ENCODE results near the gene TMEM116. TPM values are rescaled to one million over a fixed set of nuclear protein-coding genes. Genes with fewer than 3 reads are reported as not detected.
"Not testable (repeated sequence)": the region's sequence is repeated elsewhere in the genome, so short reads cannot be mapped to it uniquely, and the experiment has no call there.

Gene TMEM116
- polyA plus RNA-seq, 10 donors: 9.4 to 15.2 (median 11.5) TPM

- DNase-seq: no peak
Measured at GRCh38 chr12:111978545-111978944, 34.4 kb downstream of the TMEM116 start.

DNA sequence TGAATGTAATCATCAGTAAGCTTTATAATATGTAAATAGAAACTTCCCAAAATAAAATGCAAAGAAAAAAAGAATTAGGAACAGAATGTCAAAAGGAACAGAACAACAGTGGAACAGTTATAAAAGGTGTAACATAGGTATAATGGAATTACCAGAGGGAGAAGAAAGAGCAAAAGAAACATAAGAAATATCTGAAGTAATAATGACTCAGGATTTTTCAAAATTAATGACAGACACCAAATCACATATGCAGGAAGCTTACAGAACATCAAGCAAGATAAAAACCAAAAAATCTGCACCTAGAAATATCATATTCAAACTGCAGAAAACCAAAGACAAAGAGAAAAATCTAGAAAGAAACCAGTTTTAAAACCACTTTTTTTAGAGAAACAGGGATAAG is 36.1 kb downstream of the TMEM116 start:
- no peak for DNase-seq

DNA sequence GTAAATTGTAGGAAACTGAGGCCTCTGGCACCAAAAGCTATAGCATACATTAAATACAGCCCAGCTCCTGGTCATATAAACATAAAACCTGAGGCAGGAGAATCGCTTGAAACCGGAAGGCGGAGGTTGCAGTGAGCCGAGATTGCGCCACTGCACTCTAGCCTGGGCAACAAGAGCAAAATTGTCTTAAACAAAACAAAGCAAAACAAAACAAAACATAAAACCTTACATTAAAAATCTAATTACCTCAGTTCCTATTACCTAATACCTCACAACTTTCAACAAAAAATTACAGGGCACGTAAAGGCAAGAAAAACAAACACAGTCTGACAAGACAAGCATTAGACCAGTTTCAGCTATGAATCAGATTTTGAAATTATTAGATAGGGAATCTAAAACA is 36.7 kb downstream of the TMEM116 start:
- no peak for DNase-seq

GRCh38 chr12:111975161-111975931 is 37.6 kb downstream of the TMEM116 start:
- DNase-seq: no peak

DNA sequence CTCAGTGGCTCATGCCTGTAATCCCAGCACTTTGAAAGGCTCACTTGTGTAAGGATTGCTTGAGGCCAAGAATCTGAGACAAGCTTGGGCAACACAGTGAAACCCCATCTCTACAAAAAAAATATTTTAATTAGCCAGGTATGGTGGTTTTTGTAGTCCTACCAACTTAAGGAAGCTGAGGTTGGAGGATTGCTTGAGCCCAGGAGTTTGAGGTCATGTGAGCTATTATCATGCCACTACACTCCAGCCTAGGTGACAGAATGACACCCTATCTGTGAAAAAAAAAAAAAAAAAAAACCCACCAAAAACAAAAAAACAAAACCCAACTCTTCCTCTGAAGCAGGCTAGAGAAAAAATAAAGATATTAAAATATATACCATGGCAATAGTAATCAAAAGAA is 41.2 kb downstream of the TMEM116 start:
- no peak for DNase-seq

GRCh38 chr12:111964935-111965334 is 48.0 kb downstream of the TMEM116 start:
- DNase-seq: no peak

GRCh38 chr12:111959518-111959917 is 53.4 kb downstream of the TMEM116 start:
- DNase-seq: not testable (repeated sequence)

DNA sequence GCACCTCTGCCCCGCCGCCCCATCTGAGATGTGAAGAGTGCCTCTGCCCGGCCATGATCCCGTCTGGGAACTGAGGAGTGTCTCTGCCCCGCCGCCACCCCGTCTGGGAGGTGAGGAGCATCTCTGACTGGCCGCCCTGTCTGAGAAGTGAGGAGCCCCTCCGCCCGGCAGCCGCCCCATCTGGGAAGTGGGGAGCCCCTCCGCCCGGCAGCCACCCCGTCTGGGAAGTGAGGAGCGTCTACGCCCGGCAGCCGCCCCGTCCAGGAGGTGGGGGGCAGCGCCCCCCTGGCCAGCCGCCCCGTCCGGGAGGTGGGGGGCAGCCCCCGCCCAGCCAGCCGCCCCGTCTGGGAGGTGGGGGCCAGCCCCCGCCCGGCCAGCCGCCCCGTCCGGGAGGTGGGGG is 55.7 kb downstream of the TMEM116 start:
- not testable (repeated sequence) for DNase-seq

DNA sequence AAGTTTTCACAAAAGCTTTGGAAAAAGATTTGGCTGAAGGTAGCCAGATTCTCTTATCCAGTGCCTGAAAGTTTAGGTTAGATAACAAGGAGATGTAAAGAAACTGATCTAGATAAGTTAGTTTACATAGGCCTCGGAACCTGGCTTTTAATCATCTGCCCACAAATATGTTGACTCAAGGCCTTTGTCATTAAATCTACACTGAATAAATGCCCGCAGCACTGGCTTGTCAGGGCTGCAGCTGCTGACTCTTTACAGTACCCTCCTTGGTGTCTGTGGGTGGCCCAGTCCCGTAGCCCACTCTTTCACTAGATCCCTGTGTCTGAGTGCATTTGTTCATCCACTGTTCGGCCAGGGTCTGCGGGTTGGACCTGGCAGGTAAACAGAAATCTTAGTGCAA is 58.0 kb downstream of the TMEM116 start:
- no peak for DNase-seq

GRCh38 chr12:111953455-111953854 is 59.5 kb downstream of the TMEM116 start:
- no peak for DNase-seq

DNA sequence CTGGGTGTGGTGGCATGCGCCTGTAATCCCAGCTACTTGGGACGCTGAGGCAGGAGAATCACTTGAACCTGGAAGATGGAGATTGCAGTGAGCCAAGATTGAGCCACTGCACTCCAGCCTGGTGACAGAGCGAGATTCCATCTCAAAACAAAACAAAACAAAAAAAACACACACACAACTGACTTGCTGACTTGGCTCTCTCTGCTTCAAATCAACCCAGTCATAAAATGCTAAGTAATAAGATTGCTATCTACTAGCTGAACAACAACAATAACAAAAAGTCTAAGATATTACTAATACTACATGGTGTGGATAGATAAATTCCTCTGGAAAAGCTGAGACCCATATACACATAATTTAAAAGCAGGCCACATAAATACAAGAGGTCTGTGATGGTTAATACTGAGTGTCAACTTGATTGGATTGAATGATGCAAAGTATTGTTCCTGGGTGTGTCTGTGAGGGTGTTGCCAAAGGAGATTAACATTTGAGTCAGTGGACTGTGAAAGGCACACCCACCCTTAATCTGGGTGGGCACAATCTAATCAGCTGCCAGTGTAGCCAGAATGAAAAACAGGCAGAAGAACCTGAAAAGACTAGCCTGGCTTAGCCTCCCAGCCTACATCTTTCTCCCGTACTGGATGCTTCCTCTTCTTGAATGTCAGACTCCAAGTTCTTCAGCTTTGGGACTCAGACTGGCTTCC is 60.7 kb downstream of the TMEM116 start:
- DNase-seq: not testable (repeated sequence)

DNA sequence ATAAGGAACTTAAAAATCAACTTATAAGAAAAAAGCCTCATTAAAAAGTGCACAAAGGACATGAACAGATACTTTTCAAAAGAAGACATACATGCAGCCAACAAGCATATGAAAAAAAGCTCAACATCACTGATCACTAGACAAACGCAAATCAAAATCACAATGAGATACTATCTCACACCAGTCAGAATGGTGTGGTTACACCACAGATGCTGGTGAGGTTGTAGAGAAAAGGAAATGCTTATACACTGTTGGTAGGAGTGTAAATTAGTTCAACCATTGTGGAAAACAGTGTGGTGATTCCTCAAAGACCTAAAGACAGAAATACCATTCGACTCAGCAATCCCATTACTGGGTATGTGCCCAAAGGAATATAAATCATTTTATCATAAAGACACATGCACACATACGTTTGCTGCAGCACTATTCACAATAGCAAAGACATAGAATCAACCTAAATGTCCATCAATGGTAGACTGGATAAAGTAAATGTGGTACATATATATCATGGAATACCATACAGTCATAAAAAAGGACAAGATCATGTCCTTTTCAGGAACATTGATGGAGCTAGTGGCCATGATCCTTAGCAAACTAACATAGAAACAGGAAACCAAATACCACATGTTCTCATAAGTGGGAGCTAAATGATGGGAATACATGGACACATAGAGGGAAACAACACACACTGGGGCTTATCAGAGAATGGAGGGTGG is 61.8 kb downstream of the TMEM116 start:
- DNase-seq: not testable (repeated sequence)

- DNase-seq: no peak
Measured at GRCh38 chr12:111943929-111944328, 69.0 kb downstream of the TMEM116 start.

GRCh38 chr12:111942557-111942956 is 70.4 kb downstream of the TMEM116 start:
- peak in 1 of 3 donors; percentile 34 for DNase-seq

DNA sequence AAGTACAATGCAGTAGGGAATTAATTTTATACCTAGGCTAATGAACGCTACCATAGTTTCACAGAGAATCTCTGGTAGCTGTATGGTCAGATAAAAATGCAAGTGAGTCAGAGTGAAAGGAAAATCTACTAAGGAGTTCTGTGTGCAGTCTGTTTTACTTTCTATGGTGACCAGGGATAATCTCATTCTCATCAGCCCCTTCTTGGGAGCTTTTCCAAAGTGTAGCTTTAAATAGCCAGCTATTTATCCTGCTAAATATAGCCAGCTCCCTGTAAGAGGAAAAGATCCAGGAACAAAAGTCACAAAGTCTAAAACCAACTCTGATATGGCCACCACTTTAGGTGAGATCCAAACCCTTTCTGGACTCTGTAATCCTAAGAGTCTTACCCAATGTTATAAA is 75.5 kb downstream of the TMEM116 start:
- DNase-seq: peak; percentile 13 to 22 (median 19)

- DNase-seq: no peak
Measured at GRCh38 chr12:111936869-111937268, 76.1 kb downstream of the TMEM116 start.

DNA sequence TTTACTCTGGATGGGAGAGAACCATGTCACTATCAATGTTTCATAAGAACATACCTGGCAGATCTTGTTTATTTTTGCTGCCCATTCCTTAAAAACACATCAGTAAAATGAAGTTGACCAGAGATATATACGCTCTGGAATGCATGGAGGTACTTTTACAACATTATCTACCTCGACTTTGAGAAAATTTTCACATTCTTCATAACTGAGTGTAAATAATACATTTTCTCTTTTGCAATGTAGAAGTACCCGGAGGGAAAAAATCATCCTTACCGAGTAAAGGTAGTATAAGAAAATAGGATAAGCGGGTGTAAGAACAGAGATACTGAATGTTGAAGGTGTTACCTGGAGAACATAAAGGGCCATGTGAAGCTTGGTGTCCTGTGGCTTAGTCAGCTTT is 80.7 kb downstream of the TMEM116 start:
- DNase-seq: no peak

DNA sequence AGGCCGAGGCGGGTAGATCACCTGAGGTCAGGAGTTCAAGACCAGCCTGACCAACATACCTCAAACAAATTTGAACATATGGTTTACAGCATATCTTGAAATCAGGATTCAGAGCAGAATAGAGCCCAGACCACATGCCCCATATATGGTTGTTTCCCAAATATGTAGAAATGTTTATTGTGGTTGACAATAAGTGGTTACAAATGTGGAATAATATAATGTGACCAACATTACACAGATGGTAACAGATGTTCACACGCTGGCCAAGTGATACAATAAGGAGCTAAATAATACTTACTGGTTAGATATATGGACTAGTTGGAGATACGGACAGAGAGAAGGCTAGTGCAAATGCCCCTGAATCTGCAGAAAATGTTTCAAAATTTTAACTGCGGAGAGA is 85.6 kb downstream of the TMEM116 start:
- no peak for DNase-seq

GRCh38 chr12:111926631-111927030 is 86.3 kb downstream of the TMEM116 start:
- no peak for DNase-seq

DNA sequence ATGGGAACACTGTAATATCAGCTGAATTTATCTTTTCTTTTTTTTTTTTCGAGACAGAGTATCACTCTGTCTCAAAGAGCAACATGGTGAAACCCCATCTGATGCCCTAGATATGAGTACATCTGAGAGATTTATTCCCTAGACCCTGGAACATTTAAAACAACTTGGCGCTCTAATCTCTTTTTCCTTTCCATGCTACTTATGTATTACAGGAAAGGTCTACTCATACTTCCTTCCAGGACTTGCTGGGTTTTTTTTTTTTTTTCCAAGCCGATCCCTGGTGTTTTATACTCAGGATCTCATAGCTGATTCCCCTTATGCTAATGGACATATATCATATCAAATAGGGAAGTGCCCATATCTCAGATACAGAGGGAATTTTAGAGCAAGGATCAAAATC is 87.8 kb downstream of the TMEM116 start:
- DNase-seq: no peak

DNA sequence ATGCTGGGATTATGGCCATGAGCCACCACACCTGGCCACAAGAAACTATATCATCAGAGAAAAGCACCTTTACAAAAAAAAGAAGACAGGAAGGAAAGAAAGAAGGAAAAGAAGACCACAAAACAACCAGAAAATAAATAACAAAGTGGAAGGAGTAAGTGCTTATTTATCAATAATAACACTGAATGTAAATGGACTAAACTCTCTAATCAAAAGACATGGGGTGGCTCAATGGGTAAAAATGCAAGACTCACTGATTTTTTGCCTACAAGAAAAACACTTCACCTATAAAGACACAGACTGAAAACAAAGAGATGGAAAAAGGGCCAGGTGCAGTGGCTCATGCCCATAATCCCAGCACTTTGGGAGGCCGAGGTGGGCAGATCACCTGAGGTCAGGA is 105.2 kb downstream of the TMEM116 start:
- no peak for DNase-seq

DNA sequence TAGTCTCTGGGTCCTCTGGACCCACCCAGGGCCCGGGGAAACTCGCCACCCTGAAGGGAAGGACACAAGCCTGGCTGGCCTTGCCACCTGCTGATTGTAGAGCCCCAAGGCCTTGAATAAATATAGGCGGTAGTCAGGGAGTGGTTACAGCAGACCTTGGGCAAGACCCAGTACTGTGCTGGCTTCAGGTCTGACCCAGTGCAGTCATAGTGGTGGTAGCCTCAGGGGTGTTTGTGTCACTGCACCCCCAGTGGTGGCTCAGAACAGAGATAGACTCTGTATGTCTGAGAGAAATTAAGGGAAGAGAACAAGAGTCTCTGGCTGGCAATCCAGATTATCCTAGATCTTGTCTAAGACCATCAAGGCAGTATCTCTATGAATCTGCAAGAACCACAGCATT is 107.5 kb downstream of the TMEM116 start:
- DNase-seq: no peak
